Measurements from ENCODE around the gene PFKP.

Gene PFKP

DNA sequence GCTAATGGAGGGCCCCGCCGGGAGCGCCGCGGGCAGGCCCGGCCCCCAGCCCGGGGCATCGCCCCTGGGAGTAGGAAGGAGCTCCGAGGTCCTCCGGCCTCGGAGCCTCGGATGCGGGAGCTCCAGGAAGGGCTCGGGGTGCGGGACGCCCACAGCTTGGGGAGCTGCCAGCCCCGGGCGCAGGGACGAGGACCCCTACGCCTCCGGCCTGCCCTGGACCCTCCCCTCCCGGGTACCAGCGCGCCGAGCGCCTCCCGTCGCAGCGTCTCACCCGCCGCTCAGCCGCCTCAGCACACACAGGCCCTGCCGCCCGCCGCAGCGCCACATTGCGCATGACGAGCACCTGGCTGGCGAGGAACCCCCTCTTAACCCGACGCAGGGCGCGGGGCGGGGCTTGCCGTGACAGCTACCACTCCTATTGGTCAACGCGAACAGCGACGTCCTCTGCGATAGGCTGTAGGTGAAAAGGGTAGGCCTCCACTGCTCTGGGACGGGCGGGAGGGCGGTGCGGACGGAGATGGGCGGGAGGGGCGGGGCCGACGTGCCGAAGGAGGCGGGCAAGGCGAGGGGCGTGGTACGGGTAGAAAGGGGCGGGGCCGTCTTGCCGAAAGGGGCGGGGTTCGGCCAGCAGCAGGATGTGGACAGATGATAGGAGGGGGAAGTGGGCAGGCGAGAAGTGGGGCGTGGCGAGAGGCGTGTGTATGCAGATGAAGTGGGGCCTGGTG is 105.3 kb downstream of the PFKP start, which contains the start of gene PITRM1 (continued):
- TF ChIP-seq ZNF146 (tag by site-specific recombination; IDR thresholded peaks at IDR 0.05) (no peak), SCRT2 (tag by site-specific recombination; IDR thresholded peaks at IDR 0.05) (no peak), ZNF174 (tag by site-specific recombination; IDR thresholded peaks at IDR 0.05) (no peak), ZNF214 (tag by site-specific recombination; IDR thresholded peaks at IDR 0.05; ENCODE audit: borderline replicate concordance) (no peak)

GRCh38 chr10:3173171-3173878 is 106.0 kb downstream of the PFKP start:
- peaks cover 4 to 19% of the 10 kb centered on the region in 2 experiments; a peak in 2 of 3 replicates for H3K36me3 ChIP-seq (ENCODE audit: control insufficient read depth in 2 of 2, insufficient read depth in 1 of 2, low read length in 2 of 2)

More at GRCh38 chr10:3173171-3173878, 106.0 kb downstream of the PFKP start:
- no peaks in the 10 kb centered on the region for H3K4me1 ChIP-seq (ENCODE audit: control insufficient read depth, insufficient read depth, low read length)
- CTCF ChIA-PET: no interaction called here
- POLR2A ChIA-PET: interaction anchor here (0.6 to 2.1 kb wide), 16 partner anchors 9 to 658 kb away, joined by 3 to 15 read pairs (median 6); partner anchors contain the start of gene KLF6
- TF ChIP-seq, protein P1, sequence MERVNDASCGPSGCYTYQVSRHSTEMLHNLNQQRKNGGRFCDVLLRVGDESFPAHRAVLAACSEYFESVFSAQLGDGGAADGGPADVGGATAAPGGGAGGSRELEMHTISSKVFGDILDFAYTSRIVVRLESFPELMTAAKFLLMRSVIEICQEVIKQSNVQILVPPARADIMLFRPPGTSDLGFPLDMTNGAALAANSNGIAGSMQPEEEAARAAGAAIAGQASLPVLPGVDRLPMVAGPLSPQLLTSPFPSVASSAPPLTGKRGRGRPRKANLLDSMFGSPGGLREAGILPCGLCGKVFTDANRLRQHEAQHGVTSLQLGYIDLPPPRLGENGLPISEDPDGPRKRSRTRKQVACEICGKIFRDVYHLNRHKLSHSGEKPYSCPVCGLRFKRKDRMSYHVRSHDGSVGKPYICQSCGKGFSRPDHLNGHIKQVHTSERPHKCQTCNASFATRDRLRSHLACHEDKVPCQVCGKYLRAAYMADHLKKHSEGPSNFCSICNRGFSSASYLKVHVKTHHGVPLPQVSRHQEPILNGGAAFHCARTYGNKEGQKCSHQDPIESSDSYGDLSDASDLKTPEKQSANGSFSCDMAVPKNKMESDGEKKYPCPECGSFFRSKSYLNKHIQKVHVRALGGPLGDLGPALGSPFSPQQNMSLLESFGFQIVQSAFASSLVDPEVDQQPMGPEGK (tag by site-specific recombination; IDR thresholded peaks at IDR 0.05): peak; percentile 71
- 0 out of 2 replicates have a peak, but pooled peaks have one; percentile 54 for TF ChIP-seq KLF8 (tag by site-specific recombination; IDR thresholded peaks at IDR 0.05)
- TF ChIP-seq KLF17 (tag by site-specific recombination; IDR thresholded peaks at IDR 0.05): 0 out of 2 replicates have a peak, but pooled peaks have one; percentile 44
- no peak for TF ChIP-seq ZNF223 (tag by site-specific recombination; IDR thresholded peaks at IDR 0.05)
- TF ChIP-seq ZNF335 (tag by site-specific recombination; conservative IDR thresholded peaks at IDR 0.05): peak; percentile 44
- TF ChIP-seq PRDM10 (tag by site-specific recombination; IDR thresholded peaks at IDR 0.05): peak; percentile 55
- TF ChIP-seq, protein P2, sequence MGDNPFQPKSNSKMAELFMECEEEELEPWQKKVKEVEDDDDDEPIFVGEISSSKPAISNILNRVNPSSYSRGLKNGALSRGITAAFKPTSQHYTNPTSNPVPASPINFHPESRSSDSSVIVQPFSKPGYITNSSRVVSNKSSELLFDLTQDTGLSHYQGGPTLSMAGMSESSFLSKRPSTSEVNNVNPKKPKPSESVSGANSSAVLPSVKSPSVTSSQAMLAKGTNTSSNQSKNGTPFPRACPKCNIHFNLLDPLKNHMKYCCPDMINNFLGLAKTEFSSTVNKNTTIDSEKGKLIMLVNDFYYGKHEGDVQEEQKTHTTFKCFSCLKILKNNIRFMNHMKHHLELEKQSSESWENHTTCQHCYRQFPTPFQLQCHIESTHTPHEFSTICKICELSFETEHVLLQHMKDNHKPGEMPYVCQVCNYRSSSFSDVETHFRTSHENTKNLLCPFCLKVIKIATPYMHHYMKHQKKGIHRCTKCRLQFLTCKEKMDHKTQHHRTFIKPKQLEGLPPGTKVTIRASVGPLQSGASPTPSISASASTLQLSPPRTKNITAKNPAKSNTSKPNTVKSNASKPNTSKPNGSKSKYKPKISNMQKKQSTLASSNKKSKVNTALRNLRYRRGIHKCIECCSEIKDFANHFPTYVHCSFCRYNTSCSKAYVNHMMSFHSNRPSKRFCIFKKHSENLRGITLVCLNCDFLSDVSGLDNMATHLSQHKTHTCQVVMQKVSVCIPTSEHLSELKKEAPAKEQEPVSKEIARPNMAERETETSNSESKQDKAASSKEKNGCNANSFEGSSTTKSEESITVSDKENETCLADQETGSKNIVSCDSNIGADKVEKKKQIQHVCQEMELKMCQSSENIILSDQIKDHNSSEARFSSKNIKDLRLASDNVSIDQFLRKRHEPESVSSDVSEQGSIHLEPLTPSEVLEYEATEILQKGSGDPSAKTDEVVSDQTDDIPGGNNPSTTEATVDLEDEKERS (tag by site-specific recombination; IDR thresholded peaks at IDR 0.05): no peak
- TF ChIP-seq ZNF585B (tag by site-specific recombination; IDR thresholded peaks at IDR 0.05): no peak
- TF ChIP-seq KLF10 (tag by site-specific recombination; IDR thresholded peaks at IDR 0.05): no peak
- peak; percentile 89 for TF ChIP-seq KLF1 (tag by site-specific recombination; IDR thresholded peaks at IDR 0.05)
- 0 out of 2 replicates have a peak, but pooled peaks have one; percentile 25 for TF ChIP-seq ZBTB7A (tag by site-specific recombination; IDR thresholded peaks at IDR 0.05; ENCODE audit: low read depth)
- TF ChIP-seq ZNF341 (tag by site-specific recombination; IDR thresholded peaks at IDR 0.05; ENCODE audit: low read depth): peak; percentile 54; the same call in 1 of the 2 replicates
- peak; percentile 51 for TF ChIP-seq ZNF629 (tag by site-specific recombination; IDR thresholded peaks at IDR 0.05)
- TF ChIP-seq SP3 (tag by site-specific recombination; IDR thresholded peaks at IDR 0.05): peak; percentile 80
- no peak for TF ChIP-seq ZNF76 (tag by site-specific recombination; IDR thresholded peaks at IDR 0.05; ENCODE audit: borderline replicate concordance, low read depth)
- no peak for TF ChIP-seq ZNF530 (tag by site-specific recombination; IDR thresholded peaks at IDR 0.05; ENCODE audit: low read depth)
- TF ChIP-seq KLF7 (tag by site-specific recombination; IDR thresholded peaks at IDR 0.05; ENCODE audit: borderline replicate concordance): peak; percentile 36; the same call in 1 of the 2 replicates
- 0 out of 2 replicates have a peak, but pooled peaks have one; percentile 27 for TF ChIP-seq EGR2 (tag by site-specific recombination; IDR thresholded peaks at IDR 0.05; ENCODE audit: low read depth)
- peak; percentile 53 for TF ChIP-seq SP2 (tag by site-specific recombination; IDR thresholded peaks at IDR 0.05)
- peak; percentile 76 for TF ChIP-seq KLF16 (tag by site-specific recombination; IDR thresholded peaks at IDR 0.05)
- H3K4me3 ChIP-seq (ENCODE audit: low read depth, low read length): peak overlapping the region; percentile 40
- H3K9me3 ChIP-seq (ENCODE audit: control insufficient read depth, insufficient read depth, low read depth, low read length): no peaks in the 10 kb centered on the region
- H3K27ac ChIP-seq (ENCODE audit: extremely low read depth, low read depth, low read length): no peak overlapping the region

Data from HEK293 (cell line).